Measurements from ENCODE around the gene TNS4.

- TF ChIP-seq CTCF (IDR thresholded peaks at IDR 0.05) (no peak), POLR2A (IDR thresholded peaks at IDR 0.05) (no peak), POLR2AphosphoS5 (IDR thresholded peaks at IDR 0.05) (no peak), EP300 (IDR thresholded peaks at IDR 0.05) (no peak)
Measured at GRCh38 chr17:40511136-40511535, 9.7 kb upstream of the TNS4 start.

Data from gastroesophageal sphincter (tissue), 3 donors.